ENCODE results near the gene NECTIN1. TPM values are rescaled to one million over a fixed set of nuclear protein-coding genes. Genes with fewer than 3 reads are reported as not detected.

NECTIN1 gene
- total RNA-seq, 1 experiment from 2014 or later, result 19.9 TPM

DNA sequence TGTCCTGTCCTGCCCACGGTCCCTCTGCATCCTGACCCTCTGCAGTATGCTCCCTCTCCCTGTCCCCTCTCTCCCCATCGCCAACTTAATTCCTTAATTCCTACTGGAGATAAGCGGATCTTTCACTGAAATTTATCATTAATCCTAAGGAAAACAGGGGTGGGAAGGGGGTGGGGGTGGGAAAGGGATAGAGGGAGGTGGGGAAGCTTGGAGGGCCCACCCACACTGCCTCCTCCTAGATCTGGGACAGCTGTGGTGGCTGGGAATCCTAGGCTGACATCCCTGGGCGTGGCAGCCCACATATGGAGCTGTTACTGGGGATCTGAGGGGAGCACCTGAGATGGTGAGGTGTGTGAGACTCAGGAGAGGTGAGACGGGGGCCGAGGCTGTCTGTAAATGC is 14.4 kb downstream of the NECTIN1 start:
- no peaks in the 10 kb centered on the region for H3K27me3 ChIP-seq (ENCODE audit: low read length)
- no peaks in the 10 kb centered on the region for H4K20me1 ChIP-seq (ENCODE audit: low read length)
- ChIA-PET POLR2A (ENCODE audit: unreplicated experiment) (no interaction called here), CTCF (no interaction called here)
- H3K9ac ChIP-seq (ENCODE audit: low read length), result no peak overlapping the region
- no peak overlapping the region for H3K27ac ChIP-seq (ENCODE audit: low read length)
- no peaks in the 10 kb centered on the region for H3F3A ChIP-seq (ENCODE audit: low read length, unreplicated experiment)
- no peak overlapping the region for H2AFZ ChIP-seq (ENCODE audit: low read length)
- no peak overlapping the region for H3K4me2 ChIP-seq (ENCODE audit: low read length)
- no TSS peak for BruUV-seq (replicated peaks)
- peaks cover 11% of the 10 kb centered on the region for H3K79me2 ChIP-seq (ENCODE audit: low read length)
- no peaks in the 10 kb centered on the region for H3K36me3 ChIP-seq (ENCODE audit: low read depth, low read length)
- no peak for ATAC-seq
- no peaks in the 10 kb centered on the region for H3K9me2 ChIP-seq (replicated peaks; ENCODE audit: low read length)
- TF ChIP-seq, protein P1, sequence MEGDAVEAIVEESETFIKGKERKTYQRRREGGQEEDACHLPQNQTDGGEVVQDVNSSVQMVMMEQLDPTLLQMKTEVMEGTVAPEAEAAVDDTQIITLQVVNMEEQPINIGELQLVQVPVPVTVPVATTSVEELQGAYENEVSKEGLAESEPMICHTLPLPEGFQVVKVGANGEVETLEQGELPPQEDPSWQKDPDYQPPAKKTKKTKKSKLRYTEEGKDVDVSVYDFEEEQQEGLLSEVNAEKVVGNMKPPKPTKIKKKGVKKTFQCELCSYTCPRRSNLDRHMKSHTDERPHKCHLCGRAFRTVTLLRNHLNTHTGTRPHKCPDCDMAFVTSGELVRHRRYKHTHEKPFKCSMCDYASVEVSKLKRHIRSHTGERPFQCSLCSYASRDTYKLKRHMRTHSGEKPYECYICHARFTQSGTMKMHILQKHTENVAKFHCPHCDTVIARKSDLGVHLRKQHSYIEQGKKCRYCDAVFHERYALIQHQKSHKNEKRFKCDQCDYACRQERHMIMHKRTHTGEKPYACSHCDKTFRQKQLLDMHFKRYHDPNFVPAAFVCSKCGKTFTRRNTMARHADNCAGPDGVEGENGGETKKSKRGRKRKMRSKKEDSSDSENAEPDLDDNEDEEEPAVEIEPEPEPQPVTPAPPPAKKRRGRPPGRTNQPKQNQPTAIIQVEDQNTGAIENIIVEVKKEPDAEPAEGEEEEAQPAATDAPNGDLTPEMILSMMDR (conservative IDR thresholded peaks at IDR 0.05; ENCODE audit: low read depth, low read length), result no peak
- no peak for TF ChIP-seq EZH2 (IDR thresholded peaks at IDR 0.05; ENCODE audit: low read length, unreplicated experiment)
- TF ChIP-seq EZH2phosphoT487 (IDR thresholded peaks at IDR 0.05; ENCODE audit: borderline replicate concordance, low read length), result no peak
- intact Hi-C loops (cut with micrococcal nuclease), result no loop called here
- H3K4me3 ChIP-seq (ENCODE audit: low read length), result no peak overlapping the region
- H3K9me3 ChIP-seq (ENCODE audit: low read length), result no peaks in the 10 kb centered on the region
- no peak for DNase-seq
- H3K4me1 ChIP-seq (ENCODE audit: insufficient read depth, low read length), result no peaks in the 10 kb centered on the region; the same call in 1 of the 2 replicates

DNA sequence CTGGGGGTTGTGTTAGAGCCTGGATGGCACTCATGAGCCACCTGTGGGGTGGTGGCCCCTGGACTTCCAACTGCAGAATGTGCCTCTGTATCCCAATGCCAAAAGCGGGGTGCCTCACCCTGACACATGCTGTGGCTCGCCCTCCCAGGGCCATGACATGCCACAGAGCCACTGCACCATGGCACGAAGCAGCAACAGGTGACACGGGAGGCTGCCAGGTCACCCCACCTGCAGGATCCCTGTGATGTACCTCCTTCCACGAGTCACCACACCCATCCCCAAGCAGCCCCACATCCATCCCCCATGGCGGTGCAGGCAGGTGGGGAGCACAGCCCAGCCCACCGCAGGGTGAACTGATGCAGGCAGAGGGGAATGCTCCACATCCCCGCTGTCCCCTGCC is 14.8 kb downstream of the NECTIN1 start:
- TF ChIP-seq EZH2phosphoT487 (IDR thresholded peaks at IDR 0.05; ENCODE audit: borderline replicate concordance, low read length), result no peak
- TF ChIP-seq, protein P1 (conservative IDR thresholded peaks at IDR 0.05; ENCODE audit: low read depth, low read length), result no peak
- TF ChIP-seq EZH2 (IDR thresholded peaks at IDR 0.05; ENCODE audit: low read length, unreplicated experiment), result no peak
- Histone ChIP-seq H4K20me1 (ENCODE audit: low read length) (no peaks in the 10 kb centered on the region), H3K9ac (ENCODE audit: low read length) (no peak overlapping the region), H3K9me2 (replicated peaks; ENCODE audit: low read length) (no peaks in the 10 kb centered on the region), H3F3A (ENCODE audit: low read length, unreplicated experiment) (no peaks in the 10 kb centered on the region), H3K79me2 (ENCODE audit: low read length) (peaks cover 7% of the 10 kb centered on the region; the same call in 1 of the 2 replicates), H3K27ac (ENCODE audit: low read length) (no peak overlapping the region), H3K36me3 (ENCODE audit: low read depth, low read length) (no peaks in the 10 kb centered on the region), H3K4me3 (ENCODE audit: low read length) (no peak overlapping the region), H2AFZ (ENCODE audit: low read length) (no peak overlapping the region), H3K4me2 (ENCODE audit: low read length) (no peak overlapping the region), H3K27me3 (ENCODE audit: low read length) (no peaks in the 10 kb centered on the region), H3K9me3 (ENCODE audit: low read length) (no peaks in the 10 kb centered on the region), H3K4me1 (ENCODE audit: insufficient read depth, low read length) (no peaks in the 10 kb centered on the region; the same call in 1 of the 2 replicates)
- no peak for ATAC-seq
- intact Hi-C loops (cut with micrococcal nuclease), result no loop called here
- no peak for DNase-seq
- POLR2A ChIA-PET (ENCODE audit: unreplicated experiment), result no interaction called here
- CTCF ChIA-PET, result no interaction called here
- BruUV-seq (replicated peaks), result no TSS peak

GRCh38 chr11:119713359-119714040 is 15.5 kb downstream of the NECTIN1 start:
- intact Hi-C loops (cut with micrococcal nuclease), result no loop called here
- no TSS peak for BruUV-seq (replicated peaks)
- no peak for ATAC-seq

More at GRCh38 chr11:119713359-119714040, 15.5 kb downstream of the NECTIN1 start:
- no peaks in the 10 kb centered on the region for H3K27me3 ChIP-seq (ENCODE audit: low read length)
- no peak overlapping the region for H2AFZ ChIP-seq (ENCODE audit: low read length)
- no peak for DNase-seq
- H3K79me2 ChIP-seq (ENCODE audit: low read length), result peaks cover 6% of the 10 kb centered on the region; the same call in 1 of the 2 replicates
- no peaks in the 10 kb centered on the region for H4K20me1 ChIP-seq (ENCODE audit: low read length)
- H3K9me2 ChIP-seq (replicated peaks; ENCODE audit: low read length), result no peaks in the 10 kb centered on the region
- ChIA-PET CTCF (no interaction called here), POLR2A (ENCODE audit: unreplicated experiment) (no interaction called here)
- no peaks in the 10 kb centered on the region for H3K36me3 ChIP-seq (ENCODE audit: low read depth, low read length)
- no peak overlapping the region for H3K4me3 ChIP-seq (ENCODE audit: low read length)
- no peak overlapping the region for H3K27ac ChIP-seq (ENCODE audit: low read length)
- TF ChIP-seq EZH2phosphoT487 (IDR thresholded peaks at IDR 0.05; ENCODE audit: borderline replicate concordance, low read length), result no peak
- TF ChIP-seq, protein P1 (conservative IDR thresholded peaks at IDR 0.05; ENCODE audit: low read depth, low read length), result no peak
- TF ChIP-seq EZH2 (IDR thresholded peaks at IDR 0.05; ENCODE audit: low read length, unreplicated experiment), result no peak
- H3K4me1 ChIP-seq (ENCODE audit: insufficient read depth, low read length), result no peaks in the 10 kb centered on the region; the same call in 1 of the 2 replicates
- H3K9me3 ChIP-seq (ENCODE audit: low read length), result no peaks in the 10 kb centered on the region
- no peaks in the 10 kb centered on the region for H3F3A ChIP-seq (ENCODE audit: low read length, unreplicated experiment)
- H3K9ac ChIP-seq (ENCODE audit: low read length), result no peak overlapping the region
- no peak overlapping the region for H3K4me2 ChIP-seq (ENCODE audit: low read length)

Measured in PC-3 (cell line).